ENCODE results near the gene PPP1R14B.

PPP1R14B gene

DNA sequence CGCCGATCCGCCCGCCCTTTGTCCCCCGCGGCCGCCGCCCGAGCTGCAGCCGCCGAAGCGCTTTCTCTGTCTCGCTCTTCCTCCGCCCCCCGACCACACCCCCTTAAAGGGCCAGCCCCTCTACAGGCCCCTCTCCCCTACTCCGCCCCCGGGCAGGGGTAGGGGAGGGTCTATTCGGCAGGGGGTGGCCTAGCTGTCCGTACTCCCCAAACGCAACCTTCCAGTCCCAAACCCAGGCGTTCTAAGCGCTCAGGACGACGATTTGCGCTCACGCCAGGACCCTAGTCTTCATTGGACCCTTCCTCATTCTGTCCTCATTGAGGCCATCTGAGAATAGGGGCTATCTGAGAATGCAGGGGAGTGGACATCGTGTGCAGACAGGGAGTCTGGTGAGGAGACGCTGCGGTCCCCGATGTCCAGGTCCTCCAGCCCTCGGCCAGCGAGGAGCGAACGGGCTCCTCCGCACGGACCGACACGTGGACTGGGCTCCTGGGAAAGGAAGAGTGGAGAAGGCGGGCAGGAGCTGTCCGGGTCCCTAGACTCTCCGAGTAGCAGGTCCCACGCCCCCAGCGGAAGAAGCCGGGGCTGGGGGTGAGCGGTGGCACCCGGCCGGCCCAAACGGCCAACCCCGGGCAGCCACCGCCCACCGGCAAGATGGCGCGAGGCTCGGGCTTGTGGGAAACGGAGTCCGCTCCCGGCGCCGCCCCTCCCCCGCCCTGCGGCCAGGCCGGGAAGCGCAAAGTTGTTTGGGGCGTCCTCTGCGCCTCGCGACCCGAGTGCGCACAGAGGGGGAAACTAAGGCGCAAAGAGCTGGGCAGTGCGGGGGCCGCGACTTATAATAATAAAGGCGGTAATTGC, at the start of gene PPP1R14B:
Gene PPP1R14B (minus strand): TSS at position 73 of the 858 bp plus-strand sequence. CDS start 270 bp downstream, outside the sequence.
- peaks cover 28% of the 10 kb centered on the region for H3K4me1 ChIP-seq (ENCODE audit: insufficient read depth, low read length)
- H3K36me3 ChIP-seq (ENCODE audit: insufficient read depth, low read length), result no peaks in the 10 kb centered on the region
- no peaks in the 10 kb centered on the region for H3K9me3 ChIP-seq (ENCODE audit: control insufficient read depth, insufficient read depth, low read length)
- peak within 1 kb of the TSS; percentile 86 for H3K9ac ChIP-seq (ENCODE audit: low read depth, low read length)

- Histone ChIP-seq H3K4me1 (ENCODE audit: insufficient read depth, low read length) (no peaks in the 10 kb centered on the region; the same call in 1 of the 2 replicates), H3K9me3 (ENCODE audit: control insufficient read depth, insufficient read depth, low read length) (no peaks in the 10 kb centered on the region; the same call in 1 of the 2 replicates), H3K9ac (ENCODE audit: low read depth, low read length) (no peak overlapping the region), H3K36me3 (ENCODE audit: insufficient read depth, low read length) (no peaks in the 10 kb centered on the region)
These were observed 49.5 kb upstream of the PPP1R14B start for GRCh38 chr11:64296236-64296635.

GRCh38 chr11:64295760-64296159, 49.0 kb upstream of the PPP1R14B start:
- Histone ChIP-seq H3K9ac (ENCODE audit: low read depth, low read length) (no peak overlapping the region), H3K4me1 (ENCODE audit: insufficient read depth, low read length) (no peaks in the 10 kb centered on the region; the same call in 1 of the 2 replicates), H3K36me3 (ENCODE audit: insufficient read depth, low read length) (no peaks in the 10 kb centered on the region), H3K9me3 (ENCODE audit: control insufficient read depth, insufficient read depth, low read length) (no peaks in the 10 kb centered on the region; the same call in 1 of the 2 replicates)

- H3K4me1 ChIP-seq (ENCODE audit: insufficient read depth, low read length), result no peaks in the 10 kb centered on the region; the same call in 1 of the 2 replicates
- no peaks in the 10 kb centered on the region for H3K36me3 ChIP-seq (ENCODE audit: insufficient read depth, low read length)
These were observed 48.0 kb upstream of the PPP1R14B start for GRCh38 chr11:64294774-64295173.

GRCh38 chr11:64292460-64293254, 45.9 kb upstream of the PPP1R14B start:
- no peaks in the 10 kb centered on the region; the same call in 1 of the 2 replicates for H3K9me3 ChIP-seq (ENCODE audit: control insufficient read depth, insufficient read depth, low read length)
- no peaks in the 10 kb centered on the region for H3K4me1 ChIP-seq (ENCODE audit: insufficient read depth, low read length)
- peak overlapping the region; percentile 60 for H3K9ac ChIP-seq (ENCODE audit: low read depth, low read length)
- no peaks in the 10 kb centered on the region for H3K36me3 ChIP-seq (ENCODE audit: insufficient read depth, low read length)

More at GRCh38 chr11:64294774-64295173, 48.0 kb upstream of the PPP1R14B start:
- Histone ChIP-seq H3K9ac (ENCODE audit: low read depth, low read length) (no peak overlapping the region), H3K9me3 (ENCODE audit: control insufficient read depth, insufficient read depth, low read length) (no peaks in the 10 kb centered on the region; the same call in 1 of the 2 replicates)

DNA sequence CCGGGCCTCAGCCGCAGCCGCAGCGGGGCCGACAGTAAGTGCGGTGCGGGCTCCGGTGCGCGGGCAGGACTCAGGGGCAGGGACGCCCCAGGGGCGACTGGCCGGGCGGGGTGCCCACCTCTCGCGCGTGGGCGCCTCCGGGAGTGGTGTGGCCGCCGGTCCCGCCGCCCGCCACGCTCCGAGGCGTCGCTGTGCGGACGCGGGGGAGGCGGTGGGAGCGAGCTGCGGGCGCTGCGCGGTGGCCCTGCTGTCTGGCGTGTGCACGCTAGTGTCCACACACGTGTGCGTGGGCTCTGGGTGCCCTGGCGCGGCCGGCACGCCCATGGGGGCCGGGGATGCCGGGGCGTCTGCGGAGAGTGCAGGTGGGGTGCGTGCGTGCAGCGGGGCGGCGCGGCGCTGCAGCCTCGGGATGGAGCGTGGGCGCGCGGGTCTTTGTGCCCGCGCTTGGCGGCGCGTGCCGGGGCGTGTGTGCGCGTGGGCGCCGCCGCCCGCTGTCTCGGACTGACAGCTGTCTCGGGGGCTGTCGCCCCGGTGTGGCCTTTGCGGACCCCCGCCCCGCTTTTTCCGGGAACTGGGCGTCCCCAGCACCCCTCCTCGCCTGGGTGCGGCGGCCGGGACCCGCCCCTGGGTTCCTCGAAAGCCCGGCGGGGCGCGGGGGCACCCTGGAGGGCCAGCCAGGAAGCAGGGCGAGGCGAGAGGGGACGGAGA, 45.2 kb upstream of the PPP1R14B start:
- Histone ChIP-seq H3K36me3 (ENCODE audit: insufficient read depth, low read length) (no peaks in the 10 kb centered on the region), H3K9me3 (ENCODE audit: control insufficient read depth, insufficient read depth, low read length) (no peaks in the 10 kb centered on the region; the same call in 1 of the 2 replicates), H3K9ac (ENCODE audit: low read depth, low read length) (peak overlapping the region; percentile 60), H3K4me1 (ENCODE audit: insufficient read depth, low read length) (no peaks in the 10 kb centered on the region)

GRCh38 chr11:64291262-64291751, 44.6 kb upstream of the PPP1R14B start, which contains the start of gene KCNK4:
Gene KCNK4, plus strand, starts transcription at chr11:64291302. Its CDS starts 1,717 bp downstream, at chr11:64293019.
- no peaks in the 10 kb centered on the region; the same call in 1 of the 2 replicates for H3K9me3 ChIP-seq (ENCODE audit: control insufficient read depth, insufficient read depth, low read length)
- H3K4me1 ChIP-seq (ENCODE audit: insufficient read depth, low read length), result 0 out of 2 replicates have a peak, but pooled peaks cover 2% of the 10 kb centered on the region
- peak within 1 kb of the TSS; percentile 60 for H3K9ac ChIP-seq (ENCODE audit: low read depth, low read length)
- H3K36me3 ChIP-seq (ENCODE audit: insufficient read depth, low read length), result no peaks in the 10 kb centered on the region

DNA sequence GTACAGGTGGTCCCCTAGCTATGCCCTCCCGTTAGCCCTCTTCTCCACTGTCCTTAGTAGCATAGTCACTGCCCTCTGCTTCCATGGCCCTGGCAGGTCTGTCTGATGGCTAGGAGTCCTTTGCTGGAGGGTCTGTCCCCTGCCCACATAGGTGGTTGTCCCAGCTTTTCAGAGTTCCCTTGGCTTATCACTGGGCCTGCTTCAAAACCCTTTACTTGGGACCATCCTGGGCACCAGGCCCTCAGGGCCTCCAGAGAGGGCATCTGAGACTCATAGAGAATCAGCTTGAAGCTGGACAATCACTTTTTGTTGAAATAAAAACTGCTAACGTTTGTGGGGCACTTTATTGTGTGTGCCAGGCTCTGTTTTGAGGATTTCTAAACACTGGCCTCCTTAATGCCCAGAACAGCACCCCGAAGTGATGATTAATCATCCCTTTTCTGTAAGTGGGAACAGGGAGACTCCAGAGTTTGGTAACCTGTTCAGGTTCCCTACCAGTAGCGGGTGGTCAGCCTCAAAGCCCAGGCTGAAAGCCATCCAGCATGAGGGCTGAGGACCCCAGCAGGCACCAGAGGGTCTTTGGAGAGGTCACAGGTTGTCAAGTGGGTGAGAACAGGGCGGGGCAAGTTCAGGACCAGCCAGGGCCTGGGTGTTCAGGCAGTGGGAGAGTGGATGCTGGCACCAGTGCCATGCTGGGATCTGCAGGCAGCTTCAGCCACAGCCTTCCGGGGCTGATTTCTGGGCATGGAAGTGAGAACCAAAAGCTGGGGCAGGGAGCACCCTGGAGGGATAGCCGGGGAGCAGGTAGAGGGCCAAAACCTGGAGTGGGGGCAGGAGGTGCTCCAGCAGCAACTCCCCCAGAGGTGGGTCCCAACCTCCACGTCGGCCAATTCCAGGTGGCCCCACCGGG, 43.9 kb upstream of the PPP1R14B start:
- Histone ChIP-seq H3K36me3 (ENCODE audit: insufficient read depth, low read length) (no peaks in the 10 kb centered on the region), H3K9me3 (ENCODE audit: control insufficient read depth, insufficient read depth, low read length) (no peaks in the 10 kb centered on the region), H3K9ac (ENCODE audit: low read depth, low read length) (peak overlapping the region; percentile 60), H3K4me1 (ENCODE audit: insufficient read depth, low read length) (0 out of 2 replicates have a peak, but pooled peaks cover 4% of the 10 kb centered on the region)

DNA sequence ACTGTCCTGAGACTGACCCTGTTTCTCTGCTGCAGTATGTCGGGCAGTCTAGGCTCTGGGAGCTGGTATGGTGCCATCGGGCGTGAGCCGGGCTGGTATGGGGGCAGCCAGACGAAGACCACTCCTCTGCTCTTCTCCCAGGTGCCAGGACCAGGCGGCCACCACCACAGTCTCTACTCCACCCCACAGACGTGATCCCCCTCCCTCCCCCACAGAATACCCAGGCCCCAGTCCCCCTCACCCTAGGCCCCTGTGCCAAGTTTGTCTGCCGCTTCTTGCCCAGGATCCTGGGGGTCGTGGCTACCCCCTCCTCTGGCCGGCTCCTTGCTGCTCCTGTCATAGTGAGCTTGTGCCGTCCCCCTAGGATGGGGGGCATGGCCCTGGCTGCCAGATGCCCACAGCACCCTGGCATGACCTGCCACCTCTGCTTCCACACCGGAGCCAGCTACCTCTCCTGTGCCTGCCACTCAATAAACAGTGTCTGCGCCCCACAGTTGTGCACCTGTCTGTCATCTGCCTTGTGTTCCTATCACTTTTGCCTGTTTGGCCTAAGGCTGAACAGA, 42.3 kb upstream of the PPP1R14B start:
- Histone ChIP-seq H3K9me3 (ENCODE audit: control insufficient read depth, insufficient read depth, low read length) (no peaks in the 10 kb centered on the region), H3K36me3 (ENCODE audit: insufficient read depth, low read length) (no peaks in the 10 kb centered on the region), H3K4me1 (ENCODE audit: insufficient read depth, low read length) (0 out of 2 replicates have a peak, but pooled peaks cover 4% of the 10 kb centered on the region), H3K9ac (ENCODE audit: low read depth, low read length) (no peak overlapping the region)

DNA sequence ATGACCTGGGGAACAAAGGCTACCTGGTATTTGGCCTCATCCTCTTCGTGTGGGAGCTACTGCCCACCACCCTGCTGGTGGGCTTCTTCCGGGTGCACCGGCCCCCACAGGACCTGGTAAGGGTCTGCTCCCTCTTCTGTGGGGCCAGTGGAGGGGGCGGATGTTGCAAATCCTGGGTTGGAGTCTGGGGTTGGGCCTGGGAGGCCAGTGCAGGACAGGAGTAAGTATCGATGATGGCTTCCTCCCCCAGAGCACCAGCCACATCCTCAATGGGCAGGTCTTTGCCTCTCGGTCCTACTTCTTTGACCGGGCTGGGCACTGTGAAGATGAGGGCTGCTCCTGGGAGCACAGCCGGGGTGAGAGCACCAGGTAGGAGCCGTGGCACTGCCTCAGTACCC, 41.6 kb upstream of the PPP1R14B start:
- Histone ChIP-seq H3K9ac (ENCODE audit: low read depth, low read length) (no peak overlapping the region), H3K36me3 (ENCODE audit: insufficient read depth, low read length) (no peaks in the 10 kb centered on the region), H3K4me1 (ENCODE audit: insufficient read depth, low read length) (0 out of 2 replicates have a peak, but pooled peaks cover 4% of the 10 kb centered on the region), H3K9me3 (ENCODE audit: control insufficient read depth, insufficient read depth, low read length) (no peaks in the 10 kb centered on the region)

DNA sequence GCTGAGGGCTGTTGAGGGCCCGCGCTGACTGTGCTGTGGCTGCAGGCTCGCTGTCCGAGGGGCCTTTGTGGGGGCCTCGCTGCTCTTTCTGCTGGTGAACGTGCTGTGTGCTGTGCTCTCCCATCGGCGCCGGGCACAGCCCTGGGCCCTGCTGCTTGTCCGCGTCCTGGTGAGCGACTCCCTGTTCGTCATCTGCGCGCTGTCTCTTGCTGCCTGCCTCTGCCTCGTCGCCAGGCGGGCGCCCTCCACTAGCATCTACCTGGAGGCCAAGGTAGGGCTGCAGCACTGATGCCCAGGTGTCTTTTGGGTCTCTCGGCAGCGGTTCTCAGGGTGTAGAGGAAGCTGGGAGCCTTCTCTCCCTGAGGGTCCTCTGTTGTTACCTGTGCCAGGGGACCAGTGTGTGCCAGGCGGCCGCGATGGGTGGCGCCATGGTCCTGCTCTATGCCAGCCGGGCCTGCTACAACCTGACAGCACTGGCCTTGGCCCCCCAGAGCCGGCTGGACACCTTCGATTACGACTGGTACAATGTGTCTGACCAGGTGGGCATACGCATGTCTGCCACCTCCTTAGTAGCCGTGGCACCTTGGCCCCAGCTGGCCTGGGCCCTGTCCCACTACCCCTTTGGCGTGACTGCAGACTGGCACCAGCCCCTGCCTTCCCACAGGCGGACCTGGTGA, 41.1 kb upstream of the PPP1R14B start:
- no peaks in the 10 kb centered on the region for H3K36me3 ChIP-seq (ENCODE audit: insufficient read depth, low read length)
- H3K4me1 ChIP-seq (ENCODE audit: insufficient read depth, low read length), result 0 out of 2 replicates have a peak, but pooled peaks cover 4% of the 10 kb centered on the region
- no peak overlapping the region for H3K9ac ChIP-seq (ENCODE audit: low read depth, low read length)
- no peaks in the 10 kb centered on the region for H3K9me3 ChIP-seq (ENCODE audit: control insufficient read depth, insufficient read depth, low read length)

- no peaks in the 10 kb centered on the region; the same call in 1 of the 2 replicates for H3K36me3 ChIP-seq (ENCODE audit: insufficient read depth, low read length)
- no peak overlapping the region for H3K9ac ChIP-seq (ENCODE audit: low read depth, low read length)
These were observed 40.0 kb upstream of the PPP1R14B start for GRCh38 chr11:64286801-64287159.

More at GRCh38 chr11:64286801-64287159, 40.0 kb upstream of the PPP1R14B start:
- 0 out of 2 replicates have a peak, but pooled peaks cover 4% of the 10 kb centered on the region for H3K4me1 ChIP-seq (ENCODE audit: insufficient read depth, low read length)
- H3K9me3 ChIP-seq (ENCODE audit: control insufficient read depth, insufficient read depth, low read length), result no peaks in the 10 kb centered on the region
